Neural cell (in vitro differentiated cells): ENCODE measurements around the gene LRRC74B. TPM values are rescaled to one million over a fixed set of nuclear protein-coding genes. Genes with fewer than 3 reads are reported as not detected.

ENCODE experiments used
- H2AFZ ChIP-seq: fragments of 200-600, 300-800 bp; sonication (generic), shearing (Covaris generic); 2 replicates; pipeline ENCODE4 v1.6.0; 2014; ENCODE audit warnings: low read depth, mild to moderate bottlenecking, antibody characterized with exemption, low read length, moderate library complexity
- H3F3A ChIP-seq: fragments of 200-600 bp; shearing (Covaris generic); 2 replicates; pipeline ENCODE4 v1.6.1; 2016; ENCODE audit warnings: mild to moderate bottlenecking, moderate library complexity, mixed read lengths, antibody characterized with exemption, low read length; ENCODE audit not compliant: insufficient read depth, poor library complexity, severe bottlenecking
- H3K27ac ChIP-seq: fragments of 200-600, 300-800 bp; sonication (generic), shearing (Covaris generic); 2 replicates; pipeline ENCODE4 v1.5.1; 2014; ENCODE audit warnings: mild to moderate bottlenecking, low read length, moderate library complexity
- H3K27me3 ChIP-seq: fragments of 300-800, 200-600 bp; sonication (generic), shearing (Covaris generic); 2 replicates; pipeline ENCODE4 v1.6.0; 2014; ENCODE audit warnings: mild to moderate bottlenecking, low read depth, low read length, moderate library complexity; ENCODE audit not compliant: insufficient read depth
- H3K36me3 ChIP-seq: fragments of 300-800, 200-600 bp; sonication (generic), shearing (Covaris generic); 2 replicates; pipeline ENCODE4 v1.5.1; 2014; ENCODE audit warnings: mild to moderate bottlenecking, antibody characterized with exemption, low read length, moderate library complexity; ENCODE audit not compliant: insufficient read depth
- H3K4me2 ChIP-seq: fragments of 300-800, 200-600 bp; sonication (generic), shearing (Covaris generic); 2 replicates; pipeline ENCODE4 v1.6.0; 2014; ENCODE audit warnings: mild to moderate bottlenecking, low read length
- H3K4me3 ChIP-seq: fragments of 300-800, 200-600 bp; sonication (generic), shearing (Covaris generic); 2 replicates; pipeline ENCODE4 v1.5.1; 2014; ENCODE audit warnings: mild to moderate bottlenecking, low read length, moderate library complexity
- H3K79me2 ChIP-seq: fragments of 200-600 bp; shearing (Covaris generic); replicated peaks from 2 replicates; pipeline ENCODE4 v1.6.0; 2014; ENCODE audit warnings: mild to moderate bottlenecking, low read length, moderate library complexity; ENCODE audit not compliant: insufficient read depth
- H3K9ac ChIP-seq: fragments of 300-800, 200-600 bp; sonication (generic), shearing (Covaris generic); 2 replicates; pipeline ENCODE4 v1.6.1; 2016; ENCODE audit warnings: mild to moderate bottlenecking, low read length, mixed read lengths
- H3K9me2 ChIP-seq: fragments of 200-600 bp; shearing (Covaris generic); 2 replicates; pipeline ENCODE4 v1.6.1; 2016; ENCODE audit warnings: mild to moderate bottlenecking, low read length, mixed read lengths; ENCODE audit not compliant: insufficient read depth
- H3K9me3 ChIP-seq: fragments of 200-600, 300-800 bp; sonication (generic), shearing (Covaris generic); 2 replicates; pipeline ENCODE4 v1.6.1; 2016; ENCODE audit warnings: mild to moderate bottlenecking, mixed run types, low read length, moderate library complexity, mixed read lengths
- H4K20me1 ChIP-seq: fragments of 200-600 bp; shearing (Covaris generic); 2 replicates; pipeline ENCODE4 v1.6.1; 2016; ENCODE audit warnings: mild to moderate bottlenecking, mixed run types; ENCODE audit not compliant: insufficient read depth
- EP300 ChIP-seq: fragments of 450-650 bp; conservative IDR thresholded peaks from 2 replicates; pipeline ENCODE4 v1.6.1; 2014; ENCODE audit warnings: antibody characterized with exemption, mild to moderate bottlenecking, moderate library complexity; ENCODE audit not compliant: poor library complexity, severe bottlenecking
- EZH2 ChIP-seq: fragments of 200-600, 300-800 bp; shearing (Covaris generic), sonication (generic); IDR thresholded peaks from 2 replicates; pipeline ENCODE4 v1.6.1; 2014; ENCODE audit warnings: antibody characterized with exemption, low read length, borderline replicate concordance, mild to moderate bottlenecking; ENCODE audit not compliant: insufficient read depth, poor library complexity, severe bottlenecking
- MXI1 ChIP-seq: fragments of 450-650 bp; conservative IDR thresholded peaks from 2 replicates; pipeline ENCODE4 v1.6.1; 2014; ENCODE audit warnings: antibody characterized with exemption, mild to moderate bottlenecking; ENCODE audit not compliant: poor library complexity, severe bottlenecking
- POLR2AphosphoS5 ChIP-seq: IDR thresholded peaks from 2 replicates; pipeline ENCODE4 v1.6.1; 2012
- RAD21 ChIP-seq: fragments of 450-650 bp; conservative IDR thresholded peaks from 2 replicates; pipeline ENCODE4 v1.6.1; 2014; ENCODE audit warnings: antibody characterized with exemption, mild to moderate bottlenecking, moderate library complexity
- SMC3 ChIP-seq: fragments of 450-650 bp; conservative IDR thresholded peaks from 2 replicates; pipeline ENCODE4 v1.6.1; 2014; ENCODE audit warnings: antibody characterized with exemption, mild to moderate bottlenecking, moderate library complexity; ENCODE audit not compliant: poor library complexity
- polyA plus RNA-seq: library from polyadenylated mRNA; depleted of rRNA; stranded (reverse); fragments of >200 nt; gene quantifications from 2 replicates; pipeline ENCODE4 v1.2.3, GENCODE V29; 2014
- TF ChIP-seq, protein P1 (sequence below): IDR thresholded peaks from 2 replicates; pipeline ENCODE4 v1.6.1; 2012; ENCODE audit warnings: borderline replicate concordance
- TF ChIP-seq, protein P2 (sequence below): fragments of 450-650 bp; IDR thresholded peaks from 2 replicates; pipeline ENCODE4 v1.5.1; 2014; ENCODE audit warnings: antibody characterized with exemption, mild to moderate bottlenecking, moderate library complexity; ENCODE audit not compliant: poor library complexity, severe bottlenecking

Gene LRRC74B
- polyA plus RNA-seq, 1 donor from 2014 or later = not detected

DNA sequence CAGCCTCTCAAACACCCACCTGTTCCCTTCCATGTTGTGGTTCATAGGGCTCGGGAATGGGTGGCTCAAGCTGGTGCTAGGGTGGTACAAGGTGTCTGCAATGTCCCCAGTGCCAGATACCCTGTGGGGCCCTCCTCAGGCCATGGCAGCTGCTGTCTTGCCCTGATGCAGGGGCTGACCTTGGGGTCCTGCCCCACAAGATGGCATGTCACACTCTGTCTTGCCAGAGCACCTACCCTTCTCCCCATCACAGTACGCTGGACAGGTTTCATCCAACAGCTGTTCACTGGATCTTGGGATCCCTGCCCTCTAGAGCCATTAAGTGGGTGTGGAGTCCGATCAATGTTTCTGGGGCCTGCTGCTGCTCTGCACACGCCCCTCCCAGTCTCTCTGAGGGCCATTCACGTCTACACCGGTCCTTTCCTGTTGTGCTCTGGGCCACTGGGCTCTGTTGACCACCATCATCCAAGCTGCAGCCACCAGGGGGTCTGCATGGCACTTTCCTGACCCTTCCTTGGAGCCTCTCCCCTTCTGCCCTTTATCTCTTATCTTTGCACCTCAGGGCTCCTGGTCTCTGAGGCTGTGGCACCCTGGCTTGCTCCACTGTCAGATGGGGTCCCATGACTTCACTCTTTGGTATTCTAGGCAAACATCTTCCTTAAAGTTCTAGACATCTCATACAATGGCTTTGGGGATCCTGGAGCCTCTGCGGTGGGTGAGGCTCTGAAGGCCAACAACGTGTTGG, 7.1 kb downstream of the LRRC74B start:
- Histone ChIP-seq H2AFZ (no peak overlapping the region), H3F3A (no peaks in the 10 kb centered on the region), H3K9me2 (no peaks in the 10 kb centered on the region), H3K27me3 (no peaks in the 10 kb centered on the region), H3K9me3 (no peaks in the 10 kb centered on the region), H3K36me3 (no peaks in the 10 kb centered on the region), H3K4me3 (no peak overlapping the region), H3K27ac (no peak overlapping the region), H3K79me2 (no peaks in the 10 kb centered on the region), H3K9ac (no peak overlapping the region), H3K4me2 (no peak overlapping the region), H4K20me1 (no peaks in the 10 kb centered on the region)
- no peak for TF ChIP-seq EP300
- TF ChIP-seq, protein P1, sequence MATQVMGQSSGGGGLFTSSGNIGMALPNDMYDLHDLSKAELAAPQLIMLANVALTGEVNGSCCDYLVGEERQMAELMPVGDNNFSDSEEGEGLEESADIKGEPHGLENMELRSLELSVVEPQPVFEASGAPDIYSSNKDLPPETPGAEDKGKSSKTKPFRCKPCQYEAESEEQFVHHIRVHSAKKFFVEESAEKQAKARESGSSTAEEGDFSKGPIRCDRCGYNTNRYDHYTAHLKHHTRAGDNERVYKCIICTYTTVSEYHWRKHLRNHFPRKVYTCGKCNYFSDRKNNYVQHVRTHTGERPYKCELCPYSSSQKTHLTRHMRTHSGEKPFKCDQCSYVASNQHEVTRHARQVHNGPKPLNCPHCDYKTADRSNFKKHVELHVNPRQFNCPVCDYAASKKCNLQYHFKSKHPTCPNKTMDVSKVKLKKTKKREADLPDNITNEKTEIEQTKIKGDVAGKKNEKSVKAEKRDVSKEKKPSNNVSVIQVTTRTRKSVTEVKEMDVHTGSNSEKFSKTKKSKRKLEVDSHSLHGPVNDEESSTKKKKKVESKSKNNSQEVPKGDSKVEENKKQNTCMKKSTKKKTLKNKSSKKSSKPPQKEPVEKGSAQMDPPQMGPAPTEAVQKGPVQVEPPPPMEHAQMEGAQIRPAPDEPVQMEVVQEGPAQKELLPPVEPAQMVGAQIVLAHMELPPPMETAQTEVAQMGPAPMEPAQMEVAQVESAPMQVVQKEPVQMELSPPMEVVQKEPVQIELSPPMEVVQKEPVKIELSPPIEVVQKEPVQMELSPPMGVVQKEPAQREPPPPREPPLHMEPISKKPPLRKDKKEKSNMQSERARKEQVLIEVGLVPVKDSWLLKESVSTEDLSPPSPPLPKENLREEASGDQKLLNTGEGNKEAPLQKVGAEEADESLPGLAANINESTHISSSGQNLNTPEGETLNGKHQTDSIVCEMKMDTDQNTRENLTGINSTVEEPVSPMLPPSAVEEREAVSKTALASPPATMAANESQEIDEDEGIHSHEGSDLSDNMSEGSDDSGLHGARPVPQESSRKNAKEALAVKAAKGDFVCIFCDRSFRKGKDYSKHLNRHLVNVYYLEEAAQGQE = no peak
- TF ChIP-seq SMC3 = no peak
- TF ChIP-seq MXI1 = no peak
- no peak for TF ChIP-seq RAD21
- TF ChIP-seq EZH2 = no peak

DNA sequence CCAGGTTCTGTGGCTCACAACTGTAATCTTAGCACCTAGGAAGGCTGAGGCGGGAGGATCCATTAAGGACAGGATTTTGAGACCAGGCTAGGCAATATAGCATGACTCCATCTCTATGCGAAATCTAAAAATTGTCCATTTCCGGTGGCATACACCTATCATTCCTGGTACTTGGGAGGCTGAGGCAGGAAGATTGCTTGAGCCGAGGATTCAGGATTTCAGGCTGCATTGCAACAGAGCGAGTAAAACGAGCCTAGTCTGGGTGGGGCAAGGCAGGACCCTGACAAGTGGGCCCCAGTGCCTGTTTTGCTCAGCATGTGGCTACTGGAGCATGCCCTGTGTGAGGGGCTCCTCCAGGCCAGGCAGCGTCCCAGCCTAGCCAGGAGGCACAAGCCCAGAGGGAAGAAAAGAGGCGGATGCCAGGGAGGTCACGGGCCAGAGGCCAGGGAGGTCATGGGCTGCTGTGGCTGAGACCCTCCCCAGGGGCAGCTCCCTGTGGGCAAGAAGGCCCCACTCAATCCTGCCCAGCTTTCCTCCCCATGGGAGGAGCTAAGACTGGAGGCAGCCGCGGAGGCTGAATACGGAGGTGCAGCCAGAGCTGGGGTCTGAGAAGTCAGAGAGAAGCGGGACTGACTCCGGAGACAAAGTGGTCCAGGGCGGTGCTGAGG, 8.4 kb downstream of the LRRC74B start:
- no peaks in the 10 kb centered on the region for H3K79me2 ChIP-seq
- H3K9me2 ChIP-seq = no peaks in the 10 kb centered on the region
- H3K9me3 ChIP-seq = no peaks in the 10 kb centered on the region
- H3F3A ChIP-seq = no peaks in the 10 kb centered on the region
- TF ChIP-seq POLR2AphosphoS5 (no peak), EP300 (no peak), SMC3 (no peak), MXI1 (no peak)
- TF ChIP-seq, protein P2, sequence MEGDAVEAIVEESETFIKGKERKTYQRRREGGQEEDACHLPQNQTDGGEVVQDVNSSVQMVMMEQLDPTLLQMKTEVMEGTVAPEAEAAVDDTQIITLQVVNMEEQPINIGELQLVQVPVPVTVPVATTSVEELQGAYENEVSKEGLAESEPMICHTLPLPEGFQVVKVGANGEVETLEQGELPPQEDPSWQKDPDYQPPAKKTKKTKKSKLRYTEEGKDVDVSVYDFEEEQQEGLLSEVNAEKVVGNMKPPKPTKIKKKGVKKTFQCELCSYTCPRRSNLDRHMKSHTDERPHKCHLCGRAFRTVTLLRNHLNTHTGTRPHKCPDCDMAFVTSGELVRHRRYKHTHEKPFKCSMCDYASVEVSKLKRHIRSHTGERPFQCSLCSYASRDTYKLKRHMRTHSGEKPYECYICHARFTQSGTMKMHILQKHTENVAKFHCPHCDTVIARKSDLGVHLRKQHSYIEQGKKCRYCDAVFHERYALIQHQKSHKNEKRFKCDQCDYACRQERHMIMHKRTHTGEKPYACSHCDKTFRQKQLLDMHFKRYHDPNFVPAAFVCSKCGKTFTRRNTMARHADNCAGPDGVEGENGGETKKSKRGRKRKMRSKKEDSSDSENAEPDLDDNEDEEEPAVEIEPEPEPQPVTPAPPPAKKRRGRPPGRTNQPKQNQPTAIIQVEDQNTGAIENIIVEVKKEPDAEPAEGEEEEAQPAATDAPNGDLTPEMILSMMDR = no peak
- H3K36me3 ChIP-seq = no peaks in the 10 kb centered on the region
- no peak overlapping the region for H3K27ac ChIP-seq
- no peak overlapping the region for H3K4me3 ChIP-seq
- no peak overlapping the region for H3K9ac ChIP-seq
- no peak overlapping the region for H3K4me2 ChIP-seq
- no peak overlapping the region for H2AFZ ChIP-seq
- H3K27me3 ChIP-seq = no peaks in the 10 kb centered on the region
- H4K20me1 ChIP-seq = no peaks in the 10 kb centered on the region
